Measurements from ENCODE around the gene AGBL1. TPM values are rescaled to one million over a fixed set of nuclear protein-coding genes. Genes with fewer than 3 reads are reported as not detected.

Gene AGBL1
- total and polyA plus RNA-seq, 2 donors (not counting 1 experiment from before 2014, with no cell fraction given), result not detected

DNA sequence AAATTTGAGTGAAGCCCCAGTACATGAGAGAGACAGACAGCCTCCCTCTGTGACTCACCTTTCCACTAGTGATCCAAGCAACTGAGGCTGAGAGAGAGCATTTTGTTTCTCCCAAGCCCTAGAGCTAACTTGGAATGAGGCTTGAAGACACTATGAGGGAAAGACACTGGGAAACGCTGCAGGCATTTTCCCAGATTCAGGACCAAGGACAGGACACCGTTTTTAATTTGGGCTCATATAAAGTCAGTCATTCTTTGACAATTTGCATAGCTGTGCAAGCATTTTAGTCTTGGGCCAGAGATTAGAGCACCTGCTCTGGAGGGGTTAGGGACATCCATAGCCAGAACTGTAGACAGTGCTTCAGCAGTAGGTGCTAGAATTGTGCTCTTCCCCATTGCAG, 249.0 kb downstream of the AGBL1 start:
- Histone ChIP-seq H4K20me1 (ENCODE audit: control insufficient read depth, insufficient read depth, low read length, poor library complexity, severe bottlenecking) (no peaks in the 10 kb centered on the region), H3K27ac (ENCODE audit: low read length in 2 of 2) (no peak overlapping the region), H3K4me2 (replicated peaks; ENCODE audit: low read depth, low read length, poor library complexity, severe bottlenecking) (no peak overlapping the region), H3K79me2 (ENCODE audit: control insufficient read depth, insufficient read depth, low read length) (no peaks in the 10 kb centered on the region), H3K4me1 (ENCODE audit: control insufficient read depth in 2 of 2, insufficient read depth in 2 of 2, low read length in 2 of 2) (no peaks in the 10 kb centered on the region), H2AFZ (ENCODE audit: insufficient read depth, low read depth, low read length, poor library complexity, severe bottlenecking) (no peak overlapping the region), H3K9me3 (ENCODE audit: control extremely low read depth in 1 of 3, control insufficient read depth in 2 of 3, insufficient read depth in 1 of 3, low read length in 2 of 3) (peaks cover 1 to 18% (median 7%) of the 10 kb centered on the region in 3 donors), H3K9ac (ENCODE audit: low read length) (no peak overlapping the region), H3K36me3 (replicated peaks in 1 of 2; ENCODE audit: control extremely low read depth in 1 of 2, control insufficient read depth in 1 of 2, extremely low read depth in 1 of 2, insufficient read depth in 2 of 2, low read length in 1 of 2) (no peaks in the 10 kb centered on the region), H3K4me3 (ENCODE audit: control extremely low read depth in 1 of 5, extremely low read depth in 1 of 5, insufficient read depth in 1 of 5, low read depth in 2 of 5, low read length in 4 of 5) (no peak overlapping the region), H3K27me3 (replicated peaks in 1 of 4; ENCODE audit: control extremely low read depth in 1 of 4, control insufficient read depth in 3 of 4, insufficient read depth in 4 of 4, low read length in 3 of 4) (no peaks in the 10 kb centered on the region)
- H3K9me3 Mint-ChIP-seq (ENCODE audit: insufficient read depth), result peaks cover 9% of the 10 kb centered on the region
- H3K27me3 Mint-ChIP-seq, result no peaks in the 10 kb centered on the region
- ATAC-seq (ENCODE audit: low read depth) (no peak), DNase-seq (no peak)
- TF ChIP-seq, protein P1, sequence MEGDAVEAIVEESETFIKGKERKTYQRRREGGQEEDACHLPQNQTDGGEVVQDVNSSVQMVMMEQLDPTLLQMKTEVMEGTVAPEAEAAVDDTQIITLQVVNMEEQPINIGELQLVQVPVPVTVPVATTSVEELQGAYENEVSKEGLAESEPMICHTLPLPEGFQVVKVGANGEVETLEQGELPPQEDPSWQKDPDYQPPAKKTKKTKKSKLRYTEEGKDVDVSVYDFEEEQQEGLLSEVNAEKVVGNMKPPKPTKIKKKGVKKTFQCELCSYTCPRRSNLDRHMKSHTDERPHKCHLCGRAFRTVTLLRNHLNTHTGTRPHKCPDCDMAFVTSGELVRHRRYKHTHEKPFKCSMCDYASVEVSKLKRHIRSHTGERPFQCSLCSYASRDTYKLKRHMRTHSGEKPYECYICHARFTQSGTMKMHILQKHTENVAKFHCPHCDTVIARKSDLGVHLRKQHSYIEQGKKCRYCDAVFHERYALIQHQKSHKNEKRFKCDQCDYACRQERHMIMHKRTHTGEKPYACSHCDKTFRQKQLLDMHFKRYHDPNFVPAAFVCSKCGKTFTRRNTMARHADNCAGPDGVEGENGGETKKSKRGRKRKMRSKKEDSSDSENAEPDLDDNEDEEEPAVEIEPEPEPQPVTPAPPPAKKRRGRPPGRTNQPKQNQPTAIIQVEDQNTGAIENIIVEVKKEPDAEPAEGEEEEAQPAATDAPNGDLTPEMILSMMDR (IDR thresholded peaks at IDR 0.05), result no peak
- no peak for TF ChIP-seq EZH2 (IDR thresholded peaks at IDR 0.05; ENCODE audit: borderline replicate concordance, insufficient read depth, low read depth, low read length, poor library complexity, severe bottlenecking)
- whole genome bisulfite sequencing (ENCODE audit: insufficient coverage), result 72% methylated on average over 2 of the region's 2 CpGs
- intact Hi-C loops (cut with micrococcal nuclease), result no loop called here
- H3K4me3 Mint-ChIP-seq, result no peak overlapping the region
- ChIA-PET CTCF (interaction anchor here (1.1 kb wide), 1 partner anchor 48 kb away, joined by 3 read pairs; no protein-coding TSS in a partner anchor), POLR2A (no interaction called here)
- no peak overlapping the region for H3K27ac Mint-ChIP-seq
- no peaks in the 10 kb centered on the region for H3K4me1 Mint-ChIP-seq

GRCh38 chr15:86329311-86330013, 249.8 kb downstream of the AGBL1 start:
- intact Hi-C loops (cut with micrococcal nuclease), result no loop called here
- H3K79me2 ChIP-seq (ENCODE audit: control insufficient read depth, insufficient read depth, low read length), result no peaks in the 10 kb centered on the region
- no peaks in the 10 kb centered on the region for H3K4me1 Mint-ChIP-seq
- WGBS (ENCODE audit: insufficient coverage), result 100% methylated on average over 2 of the region's 3 CpGs
- H3K27ac ChIP-seq (ENCODE audit: low read length in 2 of 2), result no peak overlapping the region
- CTCF ChIA-PET, result interaction anchor here (1.1 kb wide), 1 partner anchor 47 kb away, joined by 3 read pairs; no protein-coding TSS in a partner anchor
- peaks cover 1 to 18% (median 7%) of the 10 kb centered on the region in 3 donors for H3K9me3 ChIP-seq (ENCODE audit: control extremely low read depth in 1 of 3, control insufficient read depth in 2 of 3, insufficient read depth in 1 of 3, low read length in 2 of 3)
- H3K4me3 Mint-ChIP-seq, result no peak overlapping the region
- ATAC-seq (ENCODE audit: low read depth) (no peak), DNase-seq (no peak)
- H4K20me1 ChIP-seq (ENCODE audit: control insufficient read depth, insufficient read depth, low read length, poor library complexity, severe bottlenecking), result no peaks in the 10 kb centered on the region
- no peak overlapping the region for H3K4me2 ChIP-seq (replicated peaks; ENCODE audit: low read depth, low read length, poor library complexity, severe bottlenecking)
- H3K9ac ChIP-seq (ENCODE audit: low read length), result no peak overlapping the region
- POLR2A ChIA-PET, result no interaction called here
- no peaks in the 10 kb centered on the region for H3K27me3 Mint-ChIP-seq
- no peak for TF ChIP-seq EZH2 (IDR thresholded peaks at IDR 0.05; ENCODE audit: borderline replicate concordance, insufficient read depth, low read depth, low read length, poor library complexity, severe bottlenecking)
- TF ChIP-seq, protein P1 (IDR thresholded peaks at IDR 0.05), result no peak
- H3K27me3 ChIP-seq (replicated peaks in 1 of 4; ENCODE audit: control extremely low read depth in 1 of 4, control insufficient read depth in 3 of 4, insufficient read depth in 4 of 4, low read length in 3 of 4), result no peaks in the 10 kb centered on the region
- H3K4me3 ChIP-seq (ENCODE audit: control extremely low read depth in 1 of 5, extremely low read depth in 1 of 5, insufficient read depth in 1 of 5, low read depth in 2 of 5, low read length in 4 of 5), result no peak overlapping the region
- H3K4me1 ChIP-seq (ENCODE audit: control insufficient read depth in 2 of 2, insufficient read depth in 2 of 2, low read length in 2 of 2), result no peaks in the 10 kb centered on the region
- peaks cover 9% of the 10 kb centered on the region for H3K9me3 Mint-ChIP-seq (ENCODE audit: insufficient read depth)
- H3K27ac Mint-ChIP-seq, result no peak overlapping the region
- no peak overlapping the region for H2AFZ ChIP-seq (ENCODE audit: insufficient read depth, low read depth, low read length, poor library complexity, severe bottlenecking)
- no peaks in the 10 kb centered on the region for H3K36me3 ChIP-seq (replicated peaks in 1 of 2; ENCODE audit: control extremely low read depth in 1 of 2, control insufficient read depth in 1 of 2, extremely low read depth in 1 of 2, insufficient read depth in 2 of 2, low read length in 1 of 2)

All from B cell (primary cell).